Epithelial cell of esophagus (primary cell): ENCODE data around the gene HOXC5.
"Not testable (repeated sequence)": the region's sequence is repeated elsewhere in the genome, so short reads cannot be mapped to it uniquely, and the experiment has no call there.

ENCODE experiments used
- DNase-seq: peaks from one replicate; pipeline ENCODE4 v3.0.0; 2010; ENCODE audit warnings: low read depth
- H3K4me3 ChIP-seq: 2 replicates; pipeline ENCODE4 v1.5.1; 2011; ENCODE audit warnings: mild to moderate bottlenecking, low read length, control low read depth
- CTCF ChIP-seq: IDR thresholded peaks from 2 replicates; pipeline ENCODE4 v1.5.1; 2011; ENCODE audit warnings: low read depth, mild to moderate bottlenecking, low read length, control low read depth, inconsistent platforms; ENCODE audit not compliant: insufficient read depth; ENCODE audit errors: missing control alignments

The HOXC5 gene

GRCh38 chr12:54068418-54069070 lies 35.7 kb downstream of the HOXC5 start:
- H3K4me3 ChIP-seq: no peak overlapping the region
- no peak for TF ChIP-seq CTCF
- peak; percentile 46 for DNase-seq

GRCh38 chr12:54071942-54072341 lies 39.1 kb downstream of the HOXC5 start:
- no peak for DNase-seq
- H3K4me3 ChIP-seq: no peak overlapping the region
- TF ChIP-seq CTCF: no peak

- no peak overlapping the region for H3K4me3 ChIP-seq
- TF ChIP-seq CTCF: no peak
- DNase-seq: no peak
These were observed 41.5 kb downstream of the HOXC5 start for GRCh38 chr12:54074308-54074707.

GRCh38 chr12:54075409-54075808 lies 42.6 kb downstream of the HOXC5 start:
- no peak for TF ChIP-seq CTCF
- H3K4me3 ChIP-seq: no peak overlapping the region
- no peak for DNase-seq

- no peak for DNase-seq
- H3K4me3 ChIP-seq: no peak overlapping the region
- no peak for TF ChIP-seq CTCF
These were observed 43.1 kb downstream of the HOXC5 start for GRCh38 chr12:54075974-54076373.

- DNase-seq, H3K4me3 ChIP-seq: not testable (repeated sequence)
These were observed 45.0 kb downstream of the HOXC5 start for GRCh38 chr12:54077843-54078242.

GRCh38 chr12:54079115-54079514 lies 46.3 kb downstream of the HOXC5 start:
- DNase-seq, H3K4me3 ChIP-seq: not testable (repeated sequence)

- DNase-seq, H3K4me3 ChIP-seq: not testable (repeated sequence)
These were observed 47.4 kb downstream of the HOXC5 start for GRCh38 chr12:54080008-54080924.

GRCh38 chr12:54081053-54081514 lies 48.2 kb downstream of the HOXC5 start:
- not testable (repeated sequence) for DNase-seq, H3K4me3 ChIP-seq

GRCh38 chr12:54081581-54082396 lies 48.9 kb downstream of the HOXC5 start:
- H3K4me3 ChIP-seq, DNase-seq: not testable (repeated sequence)
